Stomach (tissue), 9 donors: ENCODE results near the gene GRPR. TPM values are rescaled to one million over a fixed set of nuclear protein-coding genes. Genes with fewer than 3 reads are reported as not detected.

ENCODE experiments used
- DNase-seq, 2 donors: peaks; one replicate each; pipeline versions ENCODE4 v3.0.0 to v3.0.0-alpha.2; 2013 to 2019
- H3K27ac ChIP-seq, 5 donors: fragments of 200-600 bp in 4 of 5; sonication (generic) in 4 of 5; one replicate each; pipeline ENCODE4 v1.5.1; 2013 to 2019; ENCODE audit warnings: mild to moderate bottlenecking in 1 of 5, moderate library complexity in 1 of 5
- H3K27me3 ChIP-seq, 3 donors: fragments of 200-600 bp; sonication (generic); one replicate each; pipeline ENCODE4 v1.5.1; 2017 to 2019; ENCODE audit warnings: mixed run types in 1 of 3
- H3K36me3 ChIP-seq, 4 donors: fragments of 200-600 bp; sonication (generic); 1 replicate in 3 of 4; 2 replicates in 1 of 4; pipeline ENCODE4 v1.5.1; 2016 to 2019
- H3K4me1 ChIP-seq, 4 donors: fragments of 200-600 bp; sonication (generic); one replicate each; pipeline ENCODE4 v1.5.1; 2016 to 2019
- H3K4me3 ChIP-seq, 4 donors: fragments of 200-600 bp; sonication (generic) in 3 of 4; one replicate each; pipeline ENCODE4 v1.5.1; 2016 to 2019; ENCODE audit warnings: mild to moderate bottlenecking in 1 of 4
- H3K9me3 ChIP-seq, 4 donors: fragments of 200-600 bp; sonication (generic); one replicate each; pipeline ENCODE4 v1.5.1; 2016 to 2019
- EP300 ChIP-seq: sonication (generic); formaldehyde crosslinking; IDR thresholded peaks from one replicate; pipeline ENCODE4 v1.6.1; 2017; ENCODE audit warnings: antibody characterized with exemption
- POLR2A ChIP-seq, 4 donors: fragments of 450-650 bp; IDR thresholded peaks; one replicate each; pipeline ENCODE4 v1.6.1; 2016; ENCODE audit warnings: antibody characterized with exemption in 4 of 4, control low read depth in 2 of 4, mild to moderate bottlenecking in 1 of 4, moderate library complexity in 1 of 4
- POLR2AphosphoS5 ChIP-seq, 3 donors: sonication (generic); formaldehyde crosslinking; IDR thresholded peaks; one replicate each; pipeline ENCODE4 v1.6.1; 2016; ENCODE audit warnings: antibody characterized with exemption in 3 of 3
- WGBS, 5 donors: extraction: QIAGEN DNeasy Blood & Tissue Kit in 3 of 5; methylation state at CpG; one replicate each; pipeline versions ENCODE4 v1.1.5 to v1.1.7; 2013 to 2018; 5-methylcytosine and 5-hydroxymethylcytosine counted together
- intact Hi-C: fragments of 100-400 bp; cut with DNase I; formaldehyde crosslinking; loops from one replicate; pipeline ENCODE4 v1.15.1; 2023; ENCODE audit warnings: low total_unique reads
- polyA plus RNA-seq, 3 donors: library from polyadenylated mRNA; stranded (reverse); fragments of 200-250 nt; gene quantifications; one replicate each; pipeline ENCODE4 v1.2.3, GENCODE V29; 2013
- total RNA-seq, 5 donors: library from RNA; depleted of rRNA; stranded (reverse); fragments of >200 nt; gene quantifications; one replicate each; pipeline versions ENCODE4 v1.1.0 to v1.2.3, GENCODE V29; 2014 to 2016
- TF ChIP-seq, protein P1 (sequence below), 7 experiments: fragments of 450-650 bp in 4 of 7; fragments of 200-600 bp in 3 of 7; sonication (generic) in 3 of 7; IDR thresholded peaks; one replicate each; pipeline ENCODE4 v1.5.1; 2016 to 2019; ENCODE audit warnings: antibody characterized with exemption in 7 of 7, control low read depth in 2 of 7, mild to moderate bottlenecking in 1 of 7
- donor health status: healthy with polysubstance abuse.
- donor health status: Bipolar disorder and iron deficiency.
- donor health status: healthy.

Gene GRPR
- total and polyA plus RNA-seq, 8 donors: 0.08 to 25.4 (median 5.3) TPM; not detected in 3

DNA sequence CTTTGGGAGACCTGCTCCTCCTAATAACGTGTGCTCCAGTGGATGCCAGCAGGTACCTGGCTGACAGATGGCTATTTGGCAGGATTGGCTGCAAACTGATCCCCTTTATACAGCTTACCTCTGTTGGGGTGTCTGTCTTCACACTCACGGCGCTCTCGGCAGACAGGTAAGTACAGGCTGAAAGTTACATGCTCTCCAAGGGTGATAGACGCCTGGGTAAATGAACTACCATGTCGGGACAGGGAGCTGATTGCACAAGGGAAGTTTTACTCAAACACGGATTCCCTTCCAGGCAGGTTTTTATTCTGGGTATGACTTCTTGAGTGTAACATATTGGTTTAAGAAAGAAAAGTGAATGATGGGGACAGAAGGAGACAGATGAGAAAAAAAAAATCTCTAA is 836 bp downstream of the GRPR start:
- no peaks in the 10 kb centered on the region for H3K36me3 ChIP-seq
- peak overlapping the region in 1 of 4 donors; percentile 13 for H3K4me3 ChIP-seq
- intact Hi-C loops: no loop called here
- peaks cover 0 to 7% (median 0%) of the 10 kb centered on the region in 4 donors for H3K4me1 ChIP-seq
- H3K9me3 ChIP-seq: peaks cover 0 to 4% (median 1%) of the 10 kb centered on the region in 4 donors
- 50 to 67% (median 62%) methylated on average over 5 to 7 of the region's 7 CpGs for WGBS, 5 donors
- no peak overlapping the region for H3K27ac ChIP-seq
- TF ChIP-seq EP300: no peak
- TF ChIP-seq, protein P1, sequence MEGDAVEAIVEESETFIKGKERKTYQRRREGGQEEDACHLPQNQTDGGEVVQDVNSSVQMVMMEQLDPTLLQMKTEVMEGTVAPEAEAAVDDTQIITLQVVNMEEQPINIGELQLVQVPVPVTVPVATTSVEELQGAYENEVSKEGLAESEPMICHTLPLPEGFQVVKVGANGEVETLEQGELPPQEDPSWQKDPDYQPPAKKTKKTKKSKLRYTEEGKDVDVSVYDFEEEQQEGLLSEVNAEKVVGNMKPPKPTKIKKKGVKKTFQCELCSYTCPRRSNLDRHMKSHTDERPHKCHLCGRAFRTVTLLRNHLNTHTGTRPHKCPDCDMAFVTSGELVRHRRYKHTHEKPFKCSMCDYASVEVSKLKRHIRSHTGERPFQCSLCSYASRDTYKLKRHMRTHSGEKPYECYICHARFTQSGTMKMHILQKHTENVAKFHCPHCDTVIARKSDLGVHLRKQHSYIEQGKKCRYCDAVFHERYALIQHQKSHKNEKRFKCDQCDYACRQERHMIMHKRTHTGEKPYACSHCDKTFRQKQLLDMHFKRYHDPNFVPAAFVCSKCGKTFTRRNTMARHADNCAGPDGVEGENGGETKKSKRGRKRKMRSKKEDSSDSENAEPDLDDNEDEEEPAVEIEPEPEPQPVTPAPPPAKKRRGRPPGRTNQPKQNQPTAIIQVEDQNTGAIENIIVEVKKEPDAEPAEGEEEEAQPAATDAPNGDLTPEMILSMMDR (IDR thresholded peaks at IDR 0.05): no peak
- no peak for TF ChIP-seq POLR2AphosphoS5 (IDR thresholded peaks at IDR 0.05)
- TF ChIP-seq POLR2A (IDR thresholded peaks at IDR 0.05): no peak
- DNase-seq: no peak
- peaks cover 0 to 5% (median 0%) of the 10 kb centered on the region in 3 donors for H3K27me3 ChIP-seq

DNA sequence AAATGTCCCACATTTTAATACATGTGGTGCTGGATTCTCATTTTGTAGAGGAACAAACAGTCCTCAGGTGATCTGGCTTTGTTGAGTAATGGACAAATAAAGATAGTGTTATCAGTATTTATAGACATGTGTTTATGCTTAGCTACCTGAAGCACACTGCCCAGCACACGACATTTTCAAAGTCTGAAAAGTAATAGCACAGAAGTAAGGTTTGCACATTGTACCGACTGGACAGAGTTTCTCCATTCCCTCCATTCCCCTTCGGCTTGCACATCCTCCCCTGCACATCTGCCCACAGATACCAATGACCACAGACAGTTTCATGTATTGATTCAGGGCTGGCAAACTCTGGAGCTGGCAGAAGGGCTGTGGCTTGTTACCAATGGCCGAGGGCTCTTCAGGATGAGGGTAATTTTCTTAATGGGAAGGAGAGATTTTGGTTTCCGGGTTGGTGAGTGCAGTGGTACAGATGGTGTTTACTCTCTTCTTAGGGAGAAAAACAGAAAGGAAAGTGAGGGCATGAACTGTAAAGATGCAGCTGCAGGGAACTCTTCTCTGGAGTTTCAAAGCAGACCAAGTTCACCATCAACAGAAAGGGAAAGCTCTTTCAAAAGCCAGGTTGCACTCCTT is 2.3 kb downstream of the GRPR start:
- peaks cover 0 to 5% (median 0%) of the 10 kb centered on the region in 3 donors for H3K27me3 ChIP-seq
- WGBS, 5 donors: 21 to 48% (median 35%) methylated on average over 5 of the region's 5 CpGs
- H3K9me3 ChIP-seq: no peaks in the 10 kb centered on the region
- intact Hi-C loops: no loop called here
- TF ChIP-seq POLR2A (IDR thresholded peaks at IDR 0.05) (no peak), EP300 (no peak)
- H3K4me1 ChIP-seq: peaks cover 0 to 7% (median 0%) of the 10 kb centered on the region in 4 donors
- H3K4me3 ChIP-seq: peak overlapping the region in 1 of 4 donors; percentile 15
- no peak overlapping the region for H3K27ac ChIP-seq
- no peak for DNase-seq
- no peaks in the 10 kb centered on the region for H3K36me3 ChIP-seq

DNA sequence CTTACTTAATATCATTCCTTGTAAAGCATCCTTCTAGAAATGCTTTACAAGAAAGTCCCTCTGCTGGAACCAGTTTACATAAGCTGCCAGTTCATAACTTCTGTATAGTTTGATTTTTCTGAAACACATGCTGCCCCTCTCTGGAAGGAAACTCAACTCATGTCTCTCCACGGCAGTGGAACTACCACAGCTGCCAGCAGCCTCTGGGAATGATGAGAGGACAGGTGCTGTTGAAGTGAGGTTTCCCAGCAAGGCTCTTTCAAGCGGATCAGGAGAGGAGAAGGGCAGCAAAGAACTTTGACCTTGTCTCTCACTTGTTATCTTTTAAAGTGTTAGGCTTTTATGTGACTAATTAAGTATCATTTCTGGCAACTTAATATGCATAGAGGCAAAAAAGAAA is 7.3 kb downstream of the GRPR start:
- Histone ChIP-seq H3K4me1 (no peaks in the 10 kb centered on the region), H3K4me3 (no peak overlapping the region), H3K36me3 (no peaks in the 10 kb centered on the region), H3K27me3 (no peaks in the 10 kb centered on the region), H3K27ac (no peak overlapping the region), H3K9me3 (no peaks in the 10 kb centered on the region)
- intact Hi-C loops: no loop called here
- peak in 1 of 2 donors; percentile 16 for DNase-seq
- no peak for TF ChIP-seq POLR2A (IDR thresholded peaks at IDR 0.05)
- TF ChIP-seq POLR2AphosphoS5 (IDR thresholded peaks at IDR 0.05): no peak
- WGBS, 5 donors: 50 to 64% (median 53%) methylated on average over 2 of the region's 2 CpGs

DNA sequence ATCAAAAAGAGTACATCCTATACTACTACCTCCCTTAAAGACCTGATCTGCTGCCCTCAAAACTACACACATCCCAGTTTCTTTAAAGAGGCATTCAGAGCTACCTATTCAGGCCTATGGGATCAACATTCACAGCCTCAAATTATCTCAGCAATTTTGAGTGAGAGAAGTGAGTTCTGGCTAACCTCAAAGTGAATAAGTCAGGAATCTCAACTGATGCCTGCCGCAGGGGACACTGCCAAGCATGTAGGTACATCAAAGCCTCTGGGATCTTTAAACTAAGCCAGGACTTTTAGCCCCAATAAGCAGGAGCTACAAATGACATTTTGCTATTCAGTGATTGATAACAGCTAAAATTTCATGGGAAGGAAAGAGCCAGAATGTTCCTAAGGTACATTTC is 11.6 kb downstream of the GRPR start:
- H3K27me3 ChIP-seq: no peaks in the 10 kb centered on the region
- 64 to 87% (median 75%) methylated on average over 1 of the region's 1 CpG for WGBS, 5 donors

DNA sequence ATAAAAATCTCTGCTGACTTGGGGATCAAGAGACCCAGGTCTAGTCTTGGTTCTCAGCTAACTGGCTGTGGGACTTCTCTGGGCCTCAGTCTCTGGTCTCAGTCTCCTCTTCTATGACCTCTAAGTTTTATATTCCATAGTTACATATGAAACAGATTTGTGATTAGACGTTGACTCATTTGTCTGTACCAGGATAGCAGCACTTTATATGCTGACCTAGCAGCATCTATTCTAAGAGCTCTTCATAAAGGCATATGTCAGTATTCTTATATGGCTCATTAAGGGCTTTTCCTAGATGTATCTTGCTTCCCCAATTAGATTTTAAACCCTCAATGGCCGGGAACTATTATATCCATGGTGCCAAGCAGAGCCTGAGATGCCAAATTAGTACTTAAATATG is 12.7 kb downstream of the GRPR start:
- no peak for DNase-seq
- Histone ChIP-seq H3K9me3 (no peaks in the 10 kb centered on the region), H3K27me3 (no peaks in the 10 kb centered on the region), H3K4me1 (no peaks in the 10 kb centered on the region), H3K4me3 (no peak overlapping the region), H3K36me3 (no peaks in the 10 kb centered on the region), H3K27ac (no peak overlapping the region)
- intact Hi-C loops: no loop called here
- 60 to 80% (median 78%) methylated on average over 2 of the region's 2 CpGs for WGBS, 5 donors
- no peak for TF ChIP-seq POLR2A (IDR thresholded peaks at IDR 0.05)
- TF ChIP-seq, protein P1 (IDR thresholded peaks at IDR 0.05): no peak
- TF ChIP-seq EP300: no peak
- TF ChIP-seq POLR2AphosphoS5 (IDR thresholded peaks at IDR 0.05): no peak

More for the DNA sequence above, 11.6 kb downstream of the GRPR start:
- TF ChIP-seq, protein P1 (IDR thresholded peaks at IDR 0.05): no peak
- no peak for TF ChIP-seq POLR2AphosphoS5 (IDR thresholded peaks at IDR 0.05)
- TF ChIP-seq EP300: no peak
- TF ChIP-seq POLR2A (IDR thresholded peaks at IDR 0.05): no peak
- Histone ChIP-seq H3K27ac (no peak overlapping the region), H3K9me3 (no peaks in the 10 kb centered on the region), H3K36me3 (no peaks in the 10 kb centered on the region), H3K4me1 (no peaks in the 10 kb centered on the region), H3K4me3 (no peak overlapping the region)
- no peak for DNase-seq
- intact Hi-C loops: no loop called here
